Pancreas (tissue), 10 donors: ENCODE measurements around the gene PGM1. TPM values are rescaled to one million over a fixed set of nuclear protein-coding genes. Genes with fewer than 3 reads are reported as not detected.

Experiments
- ATAC-seq, 4 donors: fragments of 200-7000 bp; cut with Tn5 transposase; one replicate each; pipeline versions ENCODE4 v1.8.0 to v1.9.1; 2020; ENCODE audit warnings: mild to moderate bottlenecking in 4 of 4, moderate library complexity in 4 of 4
- DNase-seq, 6 donors: peaks; one replicate each; pipeline ENCODE4 v3.0.0-alpha.2; 2020
- FAIRE-seq: peaks from 2 replicates; lab custom pipeline; 2012; peaks lifted over from hg19 to GRCh38; lab: Jason Lieb, UNC
- H3K27ac ChIP-seq, 4 donors: fragments of 200-600 bp; sonication (generic); 1 replicate in 3 of 4; 2 replicates in 1 of 4; pipeline versions ENCODE4 v1.5.0 to v1.8.0; 2020
- H3K27me3 ChIP-seq, 4 donors: fragments of 200-600 bp; one replicate each; pipeline ENCODE4 v1.8.0; 2021
- H3K36me3 ChIP-seq, 3 donors: fragments of 200-600 bp; sonication (generic) in 1 of 3; one replicate each; pipeline versions ENCODE4 v1.5.0 to v1.8.0; 2020 to 2021
- H3K4me1 ChIP-seq, 3 donors: fragments of 200-600 bp; one replicate each; pipeline ENCODE4 v1.8.0; 2021
- H3K4me3 ChIP-seq, 4 donors: fragments of 200-600 bp; sonication (generic) in 2 of 4; one replicate each; pipeline versions ENCODE4 v1.5.0 to v1.8.0; 2020 to 2021
- H3K9me3 ChIP-seq, 4 donors: fragments of 200-600 bp; one replicate each; pipeline ENCODE4 v1.8.0; 2021
- CTCF ChIP-seq, 4 donors: fragments of 200-600 bp; sonication (generic) in 3 of 4; IDR thresholded peaks; one replicate each; pipeline versions ENCODE4 v1.5.0 to v1.8.0; 2021; ENCODE audit warnings: antibody characterized with exemption in 4 of 4
- WGBS, 2 donors: extraction: QIAGEN DNeasy Blood & Tissue Kit; methylation state at CpG; one replicate each; pipeline ENCODE4 v1.1.7; 2013; 5-methylcytosine and 5-hydroxymethylcytosine counted together
- intact Hi-C, 3 donors: fragments of 100-400 bp; cut with DNase I; formaldehyde crosslinking; loops; one replicate each; pipeline versions ENCODE4 v1.11.1 to v1.14.2; 2022
- polyA plus RNA-seq, 2 donors: library from polyadenylated mRNA; stranded (reverse); fragments of 200-250 nt; gene quantifications; one replicate each; pipeline ENCODE4 v1.2.3, GENCODE V29; 2013
- total RNA-seq, 6 donors: library from RNA; stranded (reverse); fragmentation: NEBNext Ultra II Directional in 4 of 6; extraction: Animal tissue kit (Norgen Biotek cat#: 25700) in 4 of 6; gene quantifications; one replicate each; pipeline versions ENCODE4 v1.2.1 to v1.2.4, GENCODE V29; 2021 to 2023
- donor health status: healthy with polysubstance abuse.
- donor health status: DM: no; HTN: no; CAD: no; lungs with moderate emphysema.
- donor health status: DM: no; HTN: no; CAD: no.
- donor health status: control.
- donor health status: control.
- donor health status: Bipolar disorder and iron deficiency.
- donor health status: DM: yes; HTN: yes; CAD: no.
- donor health status: DM: no; HTN: no; CAD: no.
- donor health status: DM: no; HTN: no; CAD: no.
- donor health status: DM: yes; HTN: yes; CAD: no.

Gene PGM1
- total and polyA plus RNA-seq, 8 donors = 19.8 to 106 (median 63.5) TPM

- no peak for DNase-seq
- intact Hi-C loops = no loop called here
- no peak overlapping the region for H3K4me3 ChIP-seq
- no peak for FAIRE-seq
- peak in 2 of 4 donors; percentile 17 to 38 for ATAC-seq
- H3K9me3 ChIP-seq = no peaks in the 10 kb centered on the region
- TF ChIP-seq CTCF (IDR thresholded peaks at IDR 0.05) = no peak
- no peak overlapping the region for H3K27ac ChIP-seq
- H3K27me3 ChIP-seq = no peaks in the 10 kb centered on the region
- peaks cover 0 to 20% (median 4%) of the 10 kb centered on the region in 3 donors for H3K4me1 ChIP-seq
- H3K36me3 ChIP-seq = no peaks in the 10 kb centered on the region
Observed at GRCh38 chr1:63612971-63613370, 19.8 kb downstream of the PGM1 start.

- Histone ChIP-seq H3K4me3 (no peak overlapping the region), H3K27ac (no peak overlapping the region), H3K4me1 (peaks cover 0 to 17% (median 4%) of the 10 kb centered on the region in 3 donors), H3K9me3 (no peaks in the 10 kb centered on the region), H3K36me3 (no peaks in the 10 kb centered on the region), H3K27me3 (no peaks in the 10 kb centered on the region)
- intact Hi-C loops = loop anchor here in 1 of 3 donors (5.0 kb wide), 1 partner anchor 626 kb away; no protein-coding TSS in a partner anchor
- peak; percentile 50 to 80 (median 60) for TF ChIP-seq CTCF (IDR thresholded peaks at IDR 0.05)
- DNase-seq = peak in 4 of 6 donors; percentile 37 to 77 (median 46)
- WGBS, 2 donors = 32 to 35% methylated on average over 6 of the region's 6 CpGs
- peak; percentile 81 for FAIRE-seq
- ATAC-seq = peak; percentile 76 to 90 (median 88)
Observed at GRCh38 chr1:63615768-63616420, 22.7 kb downstream of the PGM1 start.

GRCh38 chr1:63617450-63617849 lies 24.2 kb downstream of the PGM1 start:
- FAIRE-seq = no peak
- no peaks in the 10 kb centered on the region for H3K36me3 ChIP-seq
- no peak overlapping the region for H3K27ac ChIP-seq
- no peaks in the 10 kb centered on the region for H3K27me3 ChIP-seq
- no peak for DNase-seq
- WGBS, 2 donors = 92 to 98% methylated on average over 6 of the region's 6 CpGs
- TF ChIP-seq CTCF (IDR thresholded peaks at IDR 0.05) = no peak
- no peaks in the 10 kb centered on the region for H3K9me3 ChIP-seq
- H3K4me1 ChIP-seq = peaks cover 0 to 16% (median 4%) of the 10 kb centered on the region in 3 donors
- no peak for ATAC-seq
- H3K4me3 ChIP-seq = no peak overlapping the region
- intact Hi-C loops = loop anchor here in 1 of 3 donors (5.0 kb wide), 1 partner anchor 625 kb away; no protein-coding TSS in a partner anchor

- Histone ChIP-seq H3K4me3 (no peak overlapping the region), H3K36me3 (no peaks in the 10 kb centered on the region), H3K4me1 (peaks cover 0 to 14% (median 7%) of the 10 kb centered on the region in 3 donors), H3K27ac (no peak overlapping the region), H3K27me3 (no peaks in the 10 kb centered on the region), H3K9me3 (no peaks in the 10 kb centered on the region)
- intact Hi-C loops = loop anchor here in 1 of 3 donors (5.0 kb wide), 1 partner anchor 624 kb away; no protein-coding TSS in a partner anchor
- DNase-seq (no peak), ATAC-seq (no peak), FAIRE-seq (no peak)
- no peak for TF ChIP-seq CTCF (IDR thresholded peaks at IDR 0.05)
Observed at GRCh38 chr1:63618011-63618410, 24.8 kb downstream of the PGM1 start.

GRCh38 chr1:63619558-63619957 lies 26.3 kb downstream of the PGM1 start:
- intact Hi-C loops = loop anchor here in 1 of 3 donors (5.0 kb wide), 1 partner anchor 623 kb away; no protein-coding TSS in a partner anchor
- ATAC-seq = no peak
- FAIRE-seq = no peak

More at GRCh38 chr1:63619558-63619957, 26.3 kb downstream of the PGM1 start:
- Histone ChIP-seq H3K27ac (no peak overlapping the region), H3K36me3 (no peaks in the 10 kb centered on the region), H3K9me3 (no peaks in the 10 kb centered on the region), H3K4me1 (peaks cover 3 to 24% (median 16%) of the 10 kb centered on the region in 3 donors), H3K27me3 (no peaks in the 10 kb centered on the region), H3K4me3 (no peak overlapping the region)
- WGBS, 2 donors = 80 to 92% methylated on average over 4 of the region's 4 CpGs
- DNase-seq = no peak
- no peak for TF ChIP-seq CTCF (IDR thresholded peaks at IDR 0.05)
